Thymus (tissue), 11 donors: ENCODE measurements around the gene PGC. TPM values are rescaled to one million over a fixed set of nuclear protein-coding genes. Genes with fewer than 3 reads are reported as not detected.

Experiments used
- DNase-seq, 9 donors: peaks; one replicate each; pipeline ENCODE4 v3.0.0-alpha.2; 2013; ENCODE audit warnings: low spot score in 9 of 9, low read depth in 6 of 9, missing footprints in 1 of 9
- H3K27ac ChIP-seq, 2 donors: one replicate each; pipeline ENCODE4 v1.5.1; 2013; ENCODE audit warnings: control low read depth in 1 of 2, low read depth in 1 of 2, low read length in 1 of 2, mild to moderate bottlenecking in 1 of 2, moderate library complexity in 1 of 2
- H3K27me3 ChIP-seq, 2 donors: one replicate each; pipeline ENCODE4 v1.5.1; 2013; ENCODE audit warnings: low read length in 1 of 2; ENCODE audit not compliant: control insufficient read depth in 2 of 2, insufficient read depth in 1 of 2
- H3K36me3 ChIP-seq, 2 donors: one replicate each; pipeline ENCODE4 v1.5.1; 2013; ENCODE audit warnings: low read length in 1 of 2, mild to moderate bottlenecking in 1 of 2, moderate library complexity in 1 of 2; ENCODE audit not compliant: control insufficient read depth in 2 of 2, insufficient read depth in 2 of 2
- H3K4me1 ChIP-seq, 2 donors: one replicate each; pipeline ENCODE4 v1.5.1; 2013; ENCODE audit warnings: low read length in 2 of 2; ENCODE audit not compliant: control insufficient read depth in 2 of 2, insufficient read depth in 2 of 2
- H3K4me3 ChIP-seq, 2 donors: one replicate each; pipeline ENCODE4 v1.5.1; 2013; ENCODE audit warnings: low read length in 2 of 2, control low read depth in 1 of 2, mild to moderate bottlenecking in 1 of 2
- H3K9me3 ChIP-seq, 2 donors: one replicate each; pipeline ENCODE4 v1.5.1; 2013; ENCODE audit warnings: low read length in 1 of 2, mild to moderate bottlenecking in 1 of 2; ENCODE audit not compliant: control insufficient read depth in 2 of 2, insufficient read depth in 1 of 2
- WGBS: extraction: QIAGEN DNeasy Blood & Tissue Kit; methylation state at CpG from one replicate; pipeline ENCODE4 v1.1.7; 2013; 5-methylcytosine and 5-hydroxymethylcytosine counted together
- polyA plus RNA-seq: library from polyadenylated mRNA; stranded (reverse); fragments of 200-250 nt; gene quantifications from one replicate; pipeline ENCODE4 v1.2.3, GENCODE V29; 2013
- total RNA-seq: library from RNA; stranded (reverse); fragments of 120-200 nt; gene quantifications from one replicate; pipeline ENCODE4 v1.2.4, GENCODE V29; 2013
- donor health status: healthy.

Gene PGC
- total and polyA plus RNA-seq, 2 donors = 0.28 to 0.73 TPM

DNA sequence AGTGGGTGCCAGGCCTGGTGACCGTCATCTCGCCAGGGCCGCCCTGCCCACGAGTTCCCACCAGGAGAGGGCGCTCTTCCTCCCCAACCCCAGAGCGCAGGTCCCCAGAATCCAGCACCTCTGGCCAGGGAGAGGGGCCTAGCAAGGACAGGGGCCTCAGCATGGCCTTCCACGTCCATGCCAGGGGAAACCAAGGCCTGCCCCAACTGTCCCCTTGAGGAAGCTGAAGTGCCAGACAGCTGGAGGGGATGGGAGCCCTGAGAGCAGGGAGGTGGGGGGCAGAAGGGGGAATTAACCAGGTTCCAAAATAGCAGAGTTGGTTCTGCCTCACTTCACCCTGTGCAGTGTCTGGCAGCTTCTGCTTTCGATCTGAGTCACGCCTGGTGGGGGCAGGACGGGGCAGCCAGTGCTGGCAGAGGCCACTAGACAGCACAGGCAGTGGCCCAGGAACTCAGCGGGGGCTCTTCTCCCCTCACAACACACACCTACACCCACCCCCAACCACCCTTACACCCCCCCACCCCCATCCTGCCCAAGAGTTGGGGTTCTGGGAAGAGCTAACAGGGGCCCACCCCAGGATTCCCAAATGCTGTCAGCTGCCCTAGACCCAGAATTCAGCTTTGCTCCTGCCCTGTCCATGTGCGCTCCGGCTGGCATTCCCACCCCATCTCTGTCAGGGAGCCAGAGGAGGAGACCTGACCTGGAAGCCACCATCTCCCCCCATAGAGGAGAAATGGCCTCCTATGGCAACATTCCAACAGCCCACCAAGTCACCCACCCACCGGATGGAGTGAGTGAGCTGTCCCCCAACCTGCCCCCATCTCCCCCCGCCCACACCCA is 41.0 kb downstream of the PGC start:
- peak in 1 of 9 donors; percentile 50 for DNase-seq
- Histone ChIP-seq H3K27me3 (no peaks in the 10 kb centered on the region), H3K9me3 (no peaks in the 10 kb centered on the region), H3K4me1 (peaks cover 7 to 36% of the 10 kb centered on the region in 2 donors), H3K4me3 (no peak overlapping the region), H3K36me3 (no peaks in the 10 kb centered on the region), H3K27ac (peak overlapping the region in 1 of 2 donors; percentile 47)
- 58% methylated on average over 15 of the region's 15 CpGs for WGBS

DNA sequence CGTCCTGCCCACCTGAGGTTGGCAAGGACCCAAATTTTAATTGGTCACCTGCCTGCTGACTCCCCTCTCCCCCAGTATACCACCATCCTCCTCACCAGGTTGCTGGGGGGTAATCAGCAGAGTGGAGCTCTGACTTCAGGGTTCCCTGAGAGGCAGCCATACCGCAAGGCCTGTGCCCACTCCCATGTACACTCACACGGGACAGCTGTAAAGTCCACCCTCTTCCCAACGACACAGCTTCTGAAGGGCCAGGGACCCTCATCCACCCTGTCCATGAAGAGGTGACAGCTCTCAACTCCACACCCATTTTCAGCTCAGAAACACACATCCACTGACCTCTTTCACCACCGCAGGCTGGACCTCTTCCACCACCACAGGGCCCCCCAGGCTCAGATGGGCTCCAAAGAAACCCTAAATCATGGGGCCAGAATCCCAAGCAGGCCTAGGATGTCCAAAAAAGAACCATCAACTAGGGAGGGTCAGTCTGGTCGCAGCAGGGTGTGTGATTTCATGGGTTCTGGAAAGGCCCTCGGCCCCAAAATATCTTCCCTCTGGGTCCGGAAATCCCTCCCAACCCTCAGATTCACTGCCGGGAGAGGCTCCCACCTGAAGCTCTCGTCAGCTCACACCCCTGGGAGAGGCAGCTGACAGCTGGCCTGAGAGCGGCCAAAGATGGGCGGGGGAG is 41.7 kb downstream of the PGC start:
- Histone ChIP-seq H3K27ac (peak overlapping the region in 1 of 2 donors; percentile 47), H3K4me1 (peaks cover 7 to 36% of the 10 kb centered on the region in 2 donors), H3K4me3 (no peak overlapping the region), H3K27me3 (no peaks in the 10 kb centered on the region), H3K9me3 (peaks cover 0 to 3% of the 10 kb centered on the region in 2 donors), H3K36me3 (no peaks in the 10 kb centered on the region)
- WGBS = 87% methylated on average over 12 of the region's 12 CpGs
- no peak for DNase-seq

DNA sequence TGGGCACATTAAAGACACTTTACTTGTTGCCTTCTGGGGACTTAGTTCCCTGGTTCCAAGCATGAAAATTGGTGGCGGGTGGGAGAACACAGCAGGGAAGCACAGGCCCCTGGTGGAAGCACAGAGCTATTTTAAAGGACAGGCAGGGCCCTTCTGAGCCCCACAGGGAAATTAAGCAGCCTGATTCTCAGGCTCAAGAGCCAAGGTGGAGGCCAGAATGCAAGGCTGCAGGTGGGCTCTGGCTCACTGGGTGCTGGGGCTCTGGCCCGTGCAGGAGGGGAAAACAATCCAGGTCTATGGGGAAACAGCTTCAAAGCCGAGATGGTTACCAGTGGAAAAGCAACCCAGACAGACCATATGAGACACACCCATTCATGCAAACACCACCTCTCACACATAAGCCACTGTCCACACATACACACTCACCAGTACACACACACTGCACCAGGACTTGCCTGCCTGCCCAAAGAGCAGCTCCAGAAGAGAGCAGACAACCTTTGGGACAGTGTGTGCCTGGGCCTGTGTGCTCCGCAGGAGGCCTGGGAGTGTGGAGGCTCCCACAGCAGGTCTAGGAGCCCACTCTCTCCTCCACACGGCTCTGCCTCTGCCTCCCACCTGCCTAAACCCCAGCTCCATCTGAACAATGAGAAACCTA is 42.4 kb downstream of the PGC start:
- Histone ChIP-seq H3K36me3 (no peaks in the 10 kb centered on the region), H3K27ac (no peak overlapping the region), H3K4me3 (no peak overlapping the region), H3K9me3 (peaks cover 0 to 3% of the 10 kb centered on the region in 2 donors), H3K27me3 (no peaks in the 10 kb centered on the region), H3K4me1 (peaks cover 7 to 36% of the 10 kb centered on the region in 2 donors)
- 97% methylated on average over 5 of the region's 5 CpGs for WGBS
- no peak for DNase-seq

DNA sequence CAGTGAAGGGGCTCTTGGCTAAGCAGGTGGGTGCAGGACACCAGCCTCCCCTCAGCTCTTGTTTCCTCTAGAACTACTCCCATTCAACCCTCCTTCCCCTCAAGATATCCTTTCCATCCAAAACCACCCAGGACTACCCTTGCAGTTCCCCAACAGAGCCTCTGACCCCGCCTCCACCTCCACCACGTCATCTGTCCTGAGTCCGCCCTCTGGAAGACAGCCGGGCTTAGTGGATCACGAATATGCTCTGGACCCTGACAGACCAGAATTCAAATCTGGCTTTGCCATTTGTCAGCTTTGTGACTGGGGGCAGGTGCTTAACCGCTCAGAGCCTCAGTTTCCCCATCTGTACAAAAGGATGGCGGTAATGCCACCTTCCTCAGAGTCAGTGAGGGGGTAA is 43.2 kb downstream of the PGC start:
- no peaks in the 10 kb centered on the region for H3K27me3 ChIP-seq
- WGBS = 97% methylated on average over 7 of the region's 7 CpGs
- DNase-seq = no peak
- peaks cover 0 to 3% of the 10 kb centered on the region in 2 donors for H3K9me3 ChIP-seq
- no peak overlapping the region for H3K4me3 ChIP-seq
- H3K4me1 ChIP-seq = peaks cover 7 to 36% of the 10 kb centered on the region in 2 donors
- no peaks in the 10 kb centered on the region for H3K36me3 ChIP-seq
- H3K27ac ChIP-seq = no peak overlapping the region

DNA sequence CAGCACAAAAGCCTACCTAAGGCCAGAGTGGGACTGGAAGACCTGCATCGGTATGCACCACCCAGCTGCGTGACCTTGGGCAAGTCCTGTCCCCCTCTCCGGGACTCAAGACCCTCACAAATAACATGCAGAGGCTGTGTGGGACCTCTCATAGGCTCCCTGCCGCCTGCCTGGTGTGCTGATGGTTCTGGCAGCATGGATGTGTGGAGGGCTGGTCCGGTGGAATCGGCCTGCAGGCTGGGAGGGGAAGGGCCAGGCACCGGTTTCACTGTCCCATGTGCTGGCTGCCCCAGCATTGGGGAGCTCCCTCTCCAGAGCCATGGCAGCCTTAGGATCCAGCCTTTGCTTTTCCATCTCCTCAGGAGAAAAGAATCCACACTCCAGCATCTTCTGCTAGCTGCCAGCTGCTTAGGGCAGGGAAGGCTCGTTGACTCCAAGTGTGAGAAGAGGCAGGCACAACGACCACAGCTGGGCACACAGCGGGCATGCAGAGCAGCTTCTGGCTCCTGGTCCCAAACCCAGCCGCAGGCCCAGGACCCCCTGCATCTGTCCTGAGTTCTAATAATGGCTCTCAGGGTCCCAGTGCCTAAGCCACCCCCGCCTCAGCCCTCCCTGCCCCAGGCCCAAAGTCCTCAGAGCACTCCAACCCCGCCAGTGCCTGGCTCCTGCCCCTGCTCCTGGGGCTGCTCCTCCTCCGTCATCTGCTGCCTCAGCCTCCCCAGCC is 44.3 kb downstream of the PGC start:
- no peak overlapping the region for H3K4me3 ChIP-seq

DNA sequence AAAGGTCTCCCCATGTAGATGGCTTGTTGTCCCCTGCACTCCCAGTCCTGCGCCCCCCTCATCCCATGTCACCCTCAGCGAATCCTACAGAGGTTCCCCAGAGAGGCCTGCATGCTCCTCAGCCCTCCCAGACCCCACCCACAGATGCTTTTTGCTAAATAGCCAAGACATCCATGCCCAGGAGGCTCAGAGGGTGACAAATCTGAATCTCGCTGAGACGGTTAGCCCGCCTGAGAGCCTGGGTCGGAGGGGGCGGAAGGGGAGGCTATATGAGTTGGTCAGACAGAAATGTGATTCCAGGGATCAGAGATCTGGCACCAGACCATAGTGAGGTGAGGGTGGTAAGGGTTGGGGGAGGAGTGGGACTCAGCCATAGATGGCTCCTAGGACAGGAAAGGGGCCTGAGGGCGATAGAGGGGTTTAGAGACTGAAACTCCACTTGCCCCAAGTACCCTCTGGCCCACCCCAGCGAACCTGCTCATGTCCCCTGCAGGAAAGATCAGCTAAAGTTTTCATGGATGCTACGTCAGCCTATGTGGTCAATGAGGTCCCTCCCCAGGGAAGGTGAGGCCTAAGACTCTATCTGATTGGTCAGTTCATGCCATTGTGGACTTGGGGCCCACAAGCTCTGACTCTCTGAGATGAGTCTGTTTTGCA is 45.0 kb downstream of the PGC start:
- no peaks in the 10 kb centered on the region for H3K27me3 ChIP-seq
- H3K4me1 ChIP-seq = peaks cover 0 to 18% of the 10 kb centered on the region in 2 donors
- H3K9me3 ChIP-seq = peaks cover 0 to 3% of the 10 kb centered on the region in 2 donors
- H3K36me3 ChIP-seq = no peaks in the 10 kb centered on the region
- DNase-seq = no peak
- WGBS = 97% methylated on average over 10 of the region's 10 CpGs
- H3K27ac ChIP-seq = no peak overlapping the region
- no peak overlapping the region for H3K4me3 ChIP-seq

More for the DNA sequence above, 44.3 kb downstream of the PGC start:
- Histone ChIP-seq H3K9me3 (peaks cover 0 to 3% of the 10 kb centered on the region in 2 donors), H3K36me3 (no peaks in the 10 kb centered on the region), H3K4me1 (peaks cover 5 to 25% of the 10 kb centered on the region in 2 donors), H3K27me3 (no peaks in the 10 kb centered on the region), H3K27ac (no peak overlapping the region)
- WGBS = 90% methylated on average over 14 of the region's 14 CpGs
- DNase-seq = no peak

DNA sequence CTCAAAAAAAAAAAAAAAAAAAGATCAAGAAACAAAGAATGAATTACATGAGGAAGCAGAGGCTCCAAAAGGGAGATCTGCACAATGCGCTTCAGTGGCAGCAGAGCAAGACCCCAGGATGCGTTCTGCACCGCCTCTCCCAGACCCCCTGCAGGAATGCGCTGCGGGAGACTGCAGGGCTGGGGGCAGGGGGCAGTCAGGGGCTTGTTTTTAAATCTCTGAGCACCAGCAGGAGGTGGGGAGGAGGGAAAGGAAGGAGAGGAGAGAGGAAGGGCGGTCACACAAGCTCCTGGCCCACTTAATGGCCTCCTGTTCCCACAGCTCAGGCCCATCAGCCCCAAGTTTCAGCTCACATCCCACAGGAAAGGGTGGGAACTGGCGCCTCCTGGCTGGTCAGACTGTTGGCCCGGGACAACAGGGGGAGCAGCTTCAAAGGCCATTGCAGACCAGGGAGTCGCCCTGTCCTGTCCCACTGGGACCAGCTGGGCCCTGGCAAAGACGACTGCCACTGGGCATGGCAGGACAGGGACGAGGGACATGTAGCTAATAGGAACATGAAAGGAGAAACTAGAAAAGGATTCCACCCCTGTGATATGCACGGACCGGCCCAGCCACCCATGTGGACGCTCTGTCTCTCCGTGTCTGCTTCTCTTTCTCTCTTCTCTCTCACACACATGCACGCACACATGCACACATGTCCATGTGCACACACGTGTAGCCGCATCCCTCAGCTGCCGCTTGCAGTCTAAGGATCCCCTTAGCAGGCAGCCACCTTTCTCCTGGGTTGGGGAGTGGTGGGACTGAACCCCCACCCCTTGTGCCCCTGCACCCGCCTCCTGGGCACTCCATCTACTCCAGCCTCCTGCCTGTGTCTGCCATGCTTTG is 46.5 kb downstream of the PGC start:
- Histone ChIP-seq H3K4me3 (no peak overlapping the region), H3K9me3 (peaks cover 0 to 3% of the 10 kb centered on the region in 2 donors), H3K27me3 (peaks cover 0 to 2% of the 10 kb centered on the region in 2 donors), H3K27ac (no peak overlapping the region), H3K4me1 (peaks cover 0 to 5% of the 10 kb centered on the region in 2 donors), H3K36me3 (no peaks in the 10 kb centered on the region)
- WGBS = 96% methylated on average over 20 of the region's 20 CpGs
- DNase-seq = no peak

DNA sequence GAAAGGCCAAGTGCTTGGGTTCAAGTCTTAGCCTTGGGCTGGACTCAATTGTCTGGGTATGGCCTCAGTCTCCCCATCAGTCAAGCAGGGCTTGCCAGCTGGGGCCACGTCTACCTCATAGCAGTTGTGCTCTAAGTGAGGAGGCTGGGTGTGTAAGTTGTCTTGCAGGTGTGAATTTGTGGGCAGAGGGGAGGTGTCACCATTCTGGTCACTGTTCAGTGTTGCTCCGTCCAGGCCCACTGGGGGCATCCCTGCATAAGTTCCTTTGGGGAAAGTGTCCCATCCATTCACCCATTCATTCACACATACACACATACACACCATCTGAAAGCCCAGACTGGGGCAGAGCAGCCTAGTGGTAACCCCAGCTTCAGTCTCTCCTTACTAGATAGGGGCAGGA is 48.1 kb downstream of the PGC start:
- 88% methylated on average over 2 of the region's 2 CpGs for WGBS
- Histone ChIP-seq H3K4me3 (no peak overlapping the region), H3K27ac (no peak overlapping the region), H3K36me3 (no peaks in the 10 kb centered on the region), H3K9me3 (peaks cover 0 to 3% of the 10 kb centered on the region in 2 donors), H3K27me3 (peaks cover 0 to 2% of the 10 kb centered on the region in 2 donors), H3K4me1 (no peaks in the 10 kb centered on the region)
- DNase-seq = no peak
